AML-193 (cell line): ENCODE data around the gene OPRD1.
A peak's percentile ranks its signal among the peaks of the same experiment; 100 is the strongest.
"Not testable (repeated sequence)": the region's sequence is repeated elsewhere in the genome, so short reads cannot be mapped to it uniquely, and the experiment has no call there.

ENCODE experiments used
- DNase-seq, 2 experiments: peaks; one replicate each; lab custom pipeline; 2025; lab: John Stamatoyannopoulos, UW

Gene OPRD1

DNA sequence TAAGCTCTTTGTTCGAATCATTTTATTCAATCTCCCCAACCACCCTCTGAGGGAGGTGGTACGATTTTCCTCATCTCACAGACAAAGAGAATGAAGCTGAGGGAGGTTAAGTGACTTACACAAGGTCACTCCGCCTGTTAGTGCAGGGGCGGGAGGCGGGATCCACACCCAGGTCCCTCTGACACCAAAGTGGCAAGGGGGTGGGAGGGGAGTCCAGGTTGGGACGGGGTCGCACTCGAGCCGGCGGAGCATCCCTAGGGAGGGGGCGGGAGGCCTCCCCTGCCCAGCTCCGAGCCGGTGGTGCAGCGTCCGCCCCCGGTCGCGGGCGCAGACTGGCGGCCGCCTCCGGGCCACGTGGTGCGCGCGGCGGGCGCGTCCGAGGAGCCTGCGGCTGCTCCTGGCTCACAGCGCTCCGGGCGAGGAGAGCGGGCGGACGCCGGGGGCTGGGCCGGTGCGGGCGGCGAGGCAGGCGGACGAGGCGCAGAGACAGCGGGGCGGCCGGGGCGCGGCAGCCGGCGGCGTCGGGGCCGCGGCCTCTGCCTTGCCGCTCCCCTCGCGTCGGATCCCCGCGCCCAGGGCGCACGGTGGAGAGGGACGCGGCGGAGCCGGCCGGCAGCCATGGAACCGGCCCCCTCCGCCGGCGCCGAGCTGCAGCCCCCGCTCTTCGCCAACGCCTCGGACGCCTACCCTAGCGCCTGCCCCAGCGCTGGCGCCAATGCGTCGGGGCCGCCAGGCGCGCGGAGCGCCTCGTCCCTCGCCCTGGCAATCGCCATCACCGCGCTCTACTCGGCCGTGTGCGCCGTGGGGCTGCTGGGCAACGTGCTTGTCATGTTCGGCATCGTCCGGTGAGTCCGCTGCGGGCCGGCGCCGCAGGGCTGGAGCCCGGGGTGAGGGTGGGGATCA lies at the start of gene OPRD1:
OPRD1 (plus strand) TSS at position 405 of the 903 bp plus-strand sequence; CDS start at position 619, 214 bp downstream.
- DNase-seq: no peak

DNA sequence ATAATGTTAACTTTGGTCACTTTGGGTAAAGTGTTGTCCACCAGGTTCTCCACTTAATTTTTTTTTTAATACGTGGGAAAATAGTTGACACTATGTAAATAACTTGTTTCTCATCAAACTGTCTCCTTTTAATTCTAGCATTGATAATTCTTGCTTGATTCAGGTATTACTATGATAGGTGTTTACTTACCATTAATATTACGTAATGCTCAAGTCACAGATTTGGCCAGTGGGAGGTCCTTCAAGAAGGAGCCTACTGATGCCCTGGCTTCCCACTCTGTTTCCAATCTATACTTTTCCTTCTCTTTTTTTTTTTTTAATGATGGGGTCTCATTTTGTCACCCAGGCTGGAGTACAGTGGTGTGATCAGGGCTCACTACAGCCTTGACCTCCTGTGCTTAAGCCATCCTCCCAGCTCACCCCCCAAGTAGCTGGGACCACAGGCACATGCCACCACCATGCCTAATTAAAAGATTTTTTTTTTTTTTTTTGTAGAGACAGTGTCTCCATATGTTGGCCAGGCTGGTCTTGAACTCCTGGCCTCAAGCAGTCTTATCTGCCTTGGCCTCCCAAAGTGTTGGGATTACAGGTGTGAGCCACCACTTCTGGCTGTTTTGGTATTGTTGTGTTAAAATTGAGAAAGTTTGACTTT lies 45.3 kb upstream of the OPRD1 start:
- no peak for DNase-seq

DNA sequence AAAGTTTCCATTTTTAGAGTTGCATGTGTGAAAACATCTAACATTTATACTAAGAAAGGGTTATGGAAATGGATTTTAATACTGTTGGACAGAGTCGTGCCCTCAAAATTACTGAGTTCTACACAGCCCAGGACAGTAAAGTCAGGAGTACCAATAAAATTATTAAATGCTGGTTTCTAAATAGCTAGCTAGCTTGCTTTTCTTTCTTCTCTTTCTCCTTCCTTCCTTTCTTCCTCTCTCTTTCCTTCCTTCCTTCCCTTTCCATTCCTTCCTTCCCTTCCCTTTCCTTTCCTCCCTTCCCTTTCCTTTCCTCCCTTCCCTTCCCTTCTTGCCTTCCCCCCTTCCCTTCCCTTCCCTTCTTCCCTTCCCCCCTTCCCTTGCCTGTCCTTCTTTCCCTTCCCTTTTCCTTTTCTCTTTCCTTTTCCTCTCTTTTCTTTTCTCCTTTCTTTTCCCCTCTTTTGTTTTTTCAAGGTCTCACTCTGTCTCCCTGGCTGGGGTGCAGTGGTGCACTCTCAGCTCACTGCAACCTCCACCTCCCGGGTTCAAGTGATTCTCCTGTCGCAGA lies 41.3 kb upstream of the OPRD1 start:
- DNase-seq: no peak

DNA sequence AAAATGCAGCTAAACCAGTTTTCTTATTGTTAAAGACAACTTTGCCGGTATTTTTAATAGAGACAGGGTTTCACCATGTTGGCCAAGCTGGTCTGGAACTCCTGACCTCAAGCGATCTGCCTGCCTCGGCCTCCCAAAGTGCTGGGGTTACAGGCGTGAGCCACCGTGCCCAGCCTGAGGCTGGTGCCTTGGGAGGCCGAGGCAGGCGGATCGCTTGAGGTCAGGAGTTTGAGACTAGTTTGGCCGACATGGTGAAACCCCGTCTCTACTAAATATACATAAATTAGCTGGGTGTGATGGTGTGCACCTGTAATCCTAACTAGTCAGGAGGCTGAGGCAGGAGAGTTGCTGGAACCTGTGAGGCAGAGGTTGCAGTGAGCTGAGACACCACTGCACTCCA lies 40.0 kb upstream of the OPRD1 start:
- not testable (repeated sequence) for DNase-seq

DNA sequence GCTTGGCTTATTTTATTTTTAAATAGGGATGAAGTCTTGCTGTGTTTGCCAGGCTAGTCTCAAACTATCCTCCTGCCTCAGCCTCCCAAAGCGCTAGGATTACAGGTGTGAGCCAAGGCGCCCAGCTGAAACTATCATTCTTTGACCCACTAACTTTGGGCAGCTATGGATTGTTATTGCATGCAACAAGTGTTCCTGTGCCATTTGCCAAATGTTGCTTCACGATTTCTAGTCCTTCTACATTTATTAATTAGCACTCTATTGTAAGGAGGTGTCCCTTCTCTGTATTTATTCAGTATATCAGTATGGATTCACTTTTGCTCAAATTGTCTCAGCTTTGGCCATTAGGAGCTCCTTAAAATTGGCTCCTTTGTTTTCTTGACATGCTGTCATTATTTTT lies 38.9 kb upstream of the OPRD1 start:
- DNase-seq: no peak

- peak; percentile 59 to 75 for DNase-seq
Observed at GRCh38 chr1:28775121-28775942, 36.6 kb upstream of the OPRD1 start.

DNA sequence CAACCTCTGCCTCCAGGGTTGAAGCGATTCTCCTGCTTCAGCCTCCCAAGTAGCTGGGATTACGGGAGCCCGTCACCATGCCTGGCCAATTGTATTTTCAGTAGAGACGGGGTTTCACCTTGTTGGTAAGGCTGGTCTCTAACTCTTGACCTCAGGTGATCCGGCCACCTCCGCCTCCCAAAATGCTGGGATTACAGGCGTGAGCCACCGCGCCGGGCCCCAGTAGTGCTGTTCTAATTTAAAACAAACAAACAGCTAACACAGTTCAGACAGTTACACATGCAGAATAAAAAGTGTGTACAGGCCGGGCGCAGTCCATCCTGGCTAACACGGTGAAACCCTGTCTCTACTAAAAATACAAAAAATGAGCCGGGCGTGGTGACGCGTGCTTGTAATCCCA lies 35.6 kb upstream of the OPRD1 start:
- no peak for DNase-seq

DNA sequence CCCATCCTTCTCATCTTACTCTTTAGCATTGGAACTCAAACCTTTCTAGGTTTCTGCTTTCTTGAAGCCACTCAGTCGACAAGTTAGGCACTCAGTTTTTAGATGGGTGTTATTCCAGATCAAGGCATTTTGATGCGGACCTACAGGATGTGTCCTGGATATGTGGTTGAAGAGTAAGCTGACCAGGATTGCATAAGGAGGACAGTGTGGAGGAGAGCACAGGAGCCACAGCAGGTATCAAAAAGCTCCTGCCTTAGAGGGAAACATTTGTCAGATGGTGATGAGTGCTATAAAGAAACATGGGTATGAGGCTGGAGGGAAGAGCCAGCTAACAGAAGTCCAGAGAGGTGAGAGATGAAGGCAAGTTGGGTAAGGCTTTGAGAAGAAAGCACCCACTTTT lies 33.9 kb upstream of the OPRD1 start:
- DNase-seq: no peak

- DNase-seq: no peak
Observed at GRCh38 chr1:28779751-28780408, 32.1 kb upstream of the OPRD1 start.

DNA sequence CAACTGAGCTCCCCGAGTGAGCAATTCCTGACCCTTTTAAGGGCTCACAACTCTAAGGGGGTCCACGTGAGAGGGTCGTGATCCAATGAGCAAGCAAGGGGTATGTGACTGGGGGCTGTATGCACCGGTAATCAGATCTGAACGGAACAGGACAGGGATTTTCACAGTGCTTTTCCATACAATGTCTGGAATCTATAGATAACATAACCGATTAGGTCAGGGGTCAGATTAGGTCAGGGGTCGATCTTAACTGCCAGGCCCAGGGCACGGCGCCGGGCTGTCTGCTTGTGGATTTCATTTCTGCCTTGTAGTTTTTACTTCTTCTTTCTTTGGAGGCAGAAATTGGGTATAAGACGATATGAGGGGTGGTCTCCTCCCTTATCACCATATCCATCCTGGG lies 30.7 kb upstream of the OPRD1 start:
- DNase-seq: no peak

DNA sequence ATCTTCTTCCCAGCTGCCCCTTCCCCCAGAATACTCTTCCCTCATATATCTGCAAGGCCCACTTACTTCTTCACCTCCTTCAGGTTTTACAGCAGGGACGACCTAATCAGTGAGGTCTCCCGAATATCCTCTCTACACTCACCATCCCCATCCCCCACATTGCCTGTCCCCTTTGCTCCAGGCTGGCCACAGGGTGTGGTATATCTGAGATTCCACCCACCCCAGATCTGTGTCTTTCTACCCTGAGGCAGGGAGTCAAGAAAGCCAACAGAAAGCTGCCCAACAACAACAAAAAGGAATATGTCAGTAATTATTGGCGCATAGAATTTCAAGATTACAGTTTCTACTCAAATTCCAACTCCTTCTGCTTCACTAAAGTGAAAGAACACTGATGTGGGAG lies 30.0 kb upstream of the OPRD1 start:
- no peak for DNase-seq

GRCh38 chr1:28783363-28783762 lies 28.6 kb upstream of the OPRD1 start:
- DNase-seq: no peak

DNA sequence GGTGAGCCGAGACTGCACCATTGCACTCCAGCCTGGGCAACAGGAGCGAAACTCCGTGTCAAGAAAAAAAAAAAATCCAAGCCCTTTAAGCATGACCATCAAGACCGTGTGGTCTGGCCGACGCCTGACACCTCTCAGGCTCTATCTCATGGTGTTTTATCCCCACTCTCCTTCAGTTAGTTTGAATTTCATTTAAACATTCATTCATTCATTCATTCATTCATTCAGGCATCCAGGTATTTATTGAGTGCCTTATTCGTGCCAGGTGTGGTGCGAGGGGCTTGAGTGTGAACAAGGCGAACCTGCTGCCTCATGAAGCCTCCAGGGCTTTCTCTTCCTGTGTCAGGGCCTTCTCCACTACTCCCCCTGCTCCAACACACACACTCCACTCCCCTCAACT lies 22.6 kb upstream of the OPRD1 start:
- no peak for DNase-seq

DNA sequence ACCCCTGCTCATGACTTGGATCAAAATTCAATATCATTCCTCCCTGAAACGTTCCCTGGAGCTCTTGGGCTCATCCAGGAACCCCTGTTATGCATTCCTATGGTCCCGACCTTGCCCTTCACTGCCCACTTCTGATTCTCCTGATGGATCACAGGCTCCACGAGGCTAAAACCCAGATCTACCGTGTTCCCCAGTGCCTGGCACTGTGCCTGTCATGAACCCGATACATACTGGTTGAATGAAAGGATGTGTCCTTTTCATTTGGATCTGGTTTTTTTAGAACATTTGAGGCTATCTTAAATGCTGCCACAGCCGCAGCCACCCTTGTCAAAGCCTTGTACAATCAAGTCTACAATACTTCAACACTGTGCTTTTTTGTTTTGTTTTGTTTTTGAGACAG lies 22.2 kb upstream of the OPRD1 start:
- no peak for DNase-seq

GRCh38 chr1:28790377-28791035 lies 21.5 kb upstream of the OPRD1 start:
- no peak for DNase-seq

DNA sequence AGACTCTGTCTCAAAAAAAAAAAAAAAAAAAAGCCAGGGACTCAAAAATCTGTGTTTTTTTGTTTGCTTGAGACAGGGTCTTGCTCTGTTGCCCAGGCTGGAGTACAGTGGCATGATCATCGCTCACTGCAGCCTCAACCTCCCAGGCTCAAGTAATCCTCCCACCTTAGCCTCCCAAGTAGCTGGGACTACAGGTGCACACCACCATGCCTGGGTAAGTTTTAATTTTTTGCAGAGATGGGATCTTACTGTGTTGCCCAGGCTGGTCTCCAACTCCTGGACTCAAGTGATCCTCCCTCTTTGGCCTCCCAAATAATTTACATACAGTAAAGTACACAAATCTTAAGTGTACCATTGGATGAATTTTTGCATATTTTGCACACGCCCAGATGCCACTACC lies 20.0 kb upstream of the OPRD1 start:
- not testable (repeated sequence) for DNase-seq

DNA sequence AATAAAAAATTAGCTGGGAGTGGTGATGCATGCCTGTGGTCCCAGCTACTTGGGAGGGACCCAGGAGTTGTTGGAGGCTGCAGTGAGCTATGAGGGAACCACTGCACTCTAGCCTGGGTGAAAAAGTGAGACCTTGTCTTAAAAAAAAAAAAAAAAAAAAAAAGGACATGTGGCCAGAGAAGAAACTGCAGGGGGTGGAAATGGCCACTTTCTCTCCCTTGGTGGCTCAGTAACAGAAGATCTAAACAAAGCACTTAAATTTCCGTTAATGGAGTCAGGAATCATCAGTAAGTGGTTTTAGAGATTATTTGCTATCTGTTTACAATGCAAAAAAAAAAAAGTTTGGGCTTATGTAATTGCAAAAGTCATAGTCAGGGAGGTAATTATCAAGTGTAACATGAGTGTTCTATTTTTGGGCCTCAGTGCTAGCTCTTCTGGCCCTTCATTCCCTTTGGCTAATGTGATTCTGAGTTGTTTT lies 19.3 kb upstream of the OPRD1 start:
- DNase-seq: no peak

- DNase-seq: not testable (repeated sequence)
Observed at GRCh38 chr1:28794582-28794981, 17.4 kb upstream of the OPRD1 start.

- no peak for DNase-seq
Observed at GRCh38 chr1:28796352-28797211, 15.4 kb upstream of the OPRD1 start.

DNA sequence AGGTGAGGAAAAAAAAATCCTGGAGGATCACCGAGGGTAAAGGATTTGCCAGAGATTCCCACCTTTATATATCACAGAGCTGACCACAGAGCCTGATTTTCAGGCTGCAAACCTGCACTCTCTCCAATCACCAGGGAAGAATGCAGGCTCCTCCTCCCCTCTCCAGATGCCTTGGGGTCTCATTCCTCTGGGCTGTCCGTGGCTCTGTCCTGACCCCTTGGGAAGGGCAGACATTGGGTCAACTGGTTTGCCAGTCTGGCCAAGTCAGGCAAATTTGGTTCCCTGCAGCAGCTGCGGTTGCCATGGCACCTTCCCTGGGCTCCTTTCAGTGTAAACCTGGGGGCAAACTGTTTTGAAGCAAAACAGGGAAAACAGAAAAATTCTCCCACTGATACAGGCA lies 11.6 kb upstream of the OPRD1 start:
- DNase-seq: no peak
